Measurements from ENCODE around the gene H2AZ2. TPM values are rescaled to one million over a fixed set of nuclear protein-coding genes. Genes with fewer than 3 reads are reported as not detected.

Gene H2AZ2
- total RNA-seq, 1 experiment from 2014 or later: 139 TPM

DNA sequence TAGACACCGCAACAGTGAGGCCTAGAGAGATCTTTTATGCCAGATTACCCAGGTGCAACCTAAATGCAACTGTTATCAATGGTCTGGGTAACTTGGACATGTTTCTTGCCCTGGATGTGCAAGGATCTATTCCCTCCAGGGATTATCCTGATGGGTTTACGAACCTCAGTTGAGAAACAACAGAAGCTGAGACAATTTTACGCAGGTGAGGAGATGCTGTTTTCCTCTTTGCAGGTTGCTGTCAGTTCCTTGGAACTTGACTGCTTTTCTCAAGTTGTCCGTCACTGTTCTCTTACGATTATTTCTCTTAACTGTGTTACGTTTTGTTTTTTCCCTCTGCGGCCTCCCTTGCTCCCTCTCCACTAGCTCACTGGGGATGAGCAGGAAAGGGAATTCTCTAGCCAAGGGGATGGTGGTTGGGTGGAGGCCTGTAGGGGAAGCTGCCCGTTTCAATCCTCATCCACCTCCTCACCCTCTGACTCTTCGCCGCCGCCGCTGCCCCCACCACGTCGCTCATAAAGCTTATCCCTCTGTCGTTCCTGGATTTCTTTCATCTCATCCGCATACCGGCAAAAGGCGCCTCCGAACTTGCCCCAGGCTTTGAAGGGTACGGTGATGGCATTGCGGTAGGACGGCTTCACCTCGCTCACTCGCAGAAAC, 36.2 kb upstream of the H2AZ2 start:
- peaks cover 32% of the 10 kb centered on the region for H3K36me3 Mint-ChIP-seq (ENCODE audit: insufficient read depth, unreplicated experiment)

GRCh38 chr7:44882899-44883298, 35.0 kb upstream of the H2AZ2 start:
- POLR2A ChIA-PET: interaction anchor here (0.8 to 6.9 kb wide), 20 partner anchors 9 to 393 kb away, joined by 3 to 153 read pairs (median 7); partner anchors contain the start of genes CCM2, DDX56, H2AZ2 and NUDCD3

More for the DNA sequence above, 36.2 kb upstream of the H2AZ2 start:
- H3K4me1 Mint-ChIP-seq (ENCODE audit: insufficient read depth, unreplicated experiment): peaks cover 34% of the 10 kb centered on the region
- H3K9me3 Mint-ChIP-seq (ENCODE audit: unreplicated experiment): no peaks in the 10 kb centered on the region
- H3K27ac Mint-ChIP-seq (ENCODE audit: low read depth, unreplicated experiment): peak overlapping the region; percentile 99
- intact Hi-C loops (cut with micrococcal nuclease): loop anchor here (10.0 kb wide), 2 partner anchors 101 to 251 kb away; no protein-coding TSS in a partner anchor
- no peaks in the 10 kb centered on the region for H3K27me3 Mint-ChIP-seq (ENCODE audit: insufficient read depth, unreplicated experiment)
- ChIA-PET CTCF (interaction anchor here (0.5 to 1.3 kb wide), 7 partner anchors 27 to 394 kb away, joined by 3 to 5 read pairs (median 3); no protein-coding TSS in a partner anchor), POLR2A (interaction anchor here (0.7 to 6.9 kb wide), 21 partner anchors 9 to 1675 kb away, joined by 3 to 153 read pairs (median 14); partner anchors contain the start of genes CCM2, DDX56, H2AZ2 and MYO1G)
- no peak for DNase-seq (ENCODE audit: unreplicated experiment)
- TF ChIP-seq, protein P1, sequence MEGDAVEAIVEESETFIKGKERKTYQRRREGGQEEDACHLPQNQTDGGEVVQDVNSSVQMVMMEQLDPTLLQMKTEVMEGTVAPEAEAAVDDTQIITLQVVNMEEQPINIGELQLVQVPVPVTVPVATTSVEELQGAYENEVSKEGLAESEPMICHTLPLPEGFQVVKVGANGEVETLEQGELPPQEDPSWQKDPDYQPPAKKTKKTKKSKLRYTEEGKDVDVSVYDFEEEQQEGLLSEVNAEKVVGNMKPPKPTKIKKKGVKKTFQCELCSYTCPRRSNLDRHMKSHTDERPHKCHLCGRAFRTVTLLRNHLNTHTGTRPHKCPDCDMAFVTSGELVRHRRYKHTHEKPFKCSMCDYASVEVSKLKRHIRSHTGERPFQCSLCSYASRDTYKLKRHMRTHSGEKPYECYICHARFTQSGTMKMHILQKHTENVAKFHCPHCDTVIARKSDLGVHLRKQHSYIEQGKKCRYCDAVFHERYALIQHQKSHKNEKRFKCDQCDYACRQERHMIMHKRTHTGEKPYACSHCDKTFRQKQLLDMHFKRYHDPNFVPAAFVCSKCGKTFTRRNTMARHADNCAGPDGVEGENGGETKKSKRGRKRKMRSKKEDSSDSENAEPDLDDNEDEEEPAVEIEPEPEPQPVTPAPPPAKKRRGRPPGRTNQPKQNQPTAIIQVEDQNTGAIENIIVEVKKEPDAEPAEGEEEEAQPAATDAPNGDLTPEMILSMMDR (IDR thresholded peaks at IDR 0.05; ENCODE audit: unreplicated experiment): no peak
- peak overlapping the region; percentile 93 for H3K4me3 Mint-ChIP-seq (ENCODE audit: unreplicated experiment)
- BruUV-seq (replicated peaks): TSS peak; percentile 23

GRCh38 chr7:44881610-44882009, 33.7 kb upstream of the H2AZ2 start:
- TF ChIP-seq, protein P1 (IDR thresholded peaks at IDR 0.05; ENCODE audit: unreplicated experiment): no peak
- Mint-ChIP-seq H3K36me3 (ENCODE audit: insufficient read depth, unreplicated experiment) (peaks cover 41% of the 10 kb centered on the region), H3K9me3 (ENCODE audit: unreplicated experiment) (no peaks in the 10 kb centered on the region), H3K4me3 (ENCODE audit: unreplicated experiment) (peak overlapping the region; percentile 93), H3K27me3 (ENCODE audit: insufficient read depth, unreplicated experiment) (no peaks in the 10 kb centered on the region), H3K27ac (ENCODE audit: low read depth, unreplicated experiment) (peak overlapping the region; percentile 27), H3K4me1 (ENCODE audit: insufficient read depth, unreplicated experiment) (peaks cover 34% of the 10 kb centered on the region)
- BruUV-seq (replicated peaks): no TSS peak
- ChIA-PET POLR2A (interaction anchor here (1.0 to 6.9 kb wide), 20 partner anchors 8 to 392 kb away, joined by 3 to 153 read pairs (median 6); partner anchors contain the start of genes CCM2, DDX56, H2AZ2 and NUDCD3), CTCF (interaction anchor here (0.6 to 3.8 kb wide), 9 partner anchors 12 to 256 kb away, joined by 3 to 23 read pairs (median 4); no protein-coding TSS in a partner anchor)
- intact Hi-C loops (cut with micrococcal nuclease): loop anchor here (10.0 kb wide), 2 partner anchors 103 to 253 kb away; no protein-coding TSS in a partner anchor
- peak; percentile 44 for DNase-seq (ENCODE audit: unreplicated experiment)

More at GRCh38 chr7:44882899-44883298, 35.0 kb upstream of the H2AZ2 start:
- TF ChIP-seq, protein P1 (IDR thresholded peaks at IDR 0.05; ENCODE audit: unreplicated experiment): no peak
- intact Hi-C loops (cut with micrococcal nuclease): loop anchor here (10.0 kb wide), 2 partner anchors 102 to 252 kb away; no protein-coding TSS in a partner anchor
- DNase-seq (ENCODE audit: unreplicated experiment): no peak
- H3K27me3 Mint-ChIP-seq (ENCODE audit: insufficient read depth, unreplicated experiment): no peaks in the 10 kb centered on the region
- CTCF ChIA-PET: interaction anchor here (0.8 to 3.8 kb wide), 6 partner anchors 26 to 255 kb away, joined by 3 to 23 read pairs (median 6); no protein-coding TSS in a partner anchor
- peak overlapping the region; percentile 93 for H3K4me3 Mint-ChIP-seq (ENCODE audit: unreplicated experiment)
- peaks cover 34% of the 10 kb centered on the region for H3K4me1 Mint-ChIP-seq (ENCODE audit: insufficient read depth, unreplicated experiment)
- no peaks in the 10 kb centered on the region for H3K9me3 Mint-ChIP-seq (ENCODE audit: unreplicated experiment)
- H3K27ac Mint-ChIP-seq (ENCODE audit: low read depth, unreplicated experiment): peak overlapping the region; percentile 99
- no TSS peak for BruUV-seq (replicated peaks)
- peaks cover 32% of the 10 kb centered on the region for H3K36me3 Mint-ChIP-seq (ENCODE audit: insufficient read depth, unreplicated experiment)

Measured in MCF 10A (cell line).